H1 (cell line): ENCODE data around the gene MKRN1. TPM values are rescaled to one million over a fixed set of nuclear protein-coding genes. Genes with fewer than 3 reads are reported as not detected.

Experiments
- CTCF ChIA-PET: fragments of 300-600 bp; sonication (Branson Sonifier 250); formaldehyde crosslinking; loops from one replicate; lab custom pipeline; 2021; ENCODE audit not compliant: partially characterized antibody; lab: Charles Lee
- POLR2A ChIA-PET: fragments of 300-600 bp; sonication (Branson Sonifier 250); formaldehyde crosslinking; loops from one replicate; lab custom pipeline; 2021; ENCODE audit warnings: inconsistent platforms; ENCODE audit not compliant: partially characterized antibody; lab: Charles Lee
- DNase-seq, 2 experiments: peaks; one replicate each; pipeline versions ENCODE4 v3.0.0 to v3.0.0-alpha.2; 2010 to 2022; ENCODE audit warnings: low spot score in 2 of 2, low read depth in 1 of 2, mixed read lengths in 1 of 2
- FAIRE-seq: peaks from 2 replicates; lab custom pipeline; 2011; peaks lifted over from hg19 to GRCh38; lab: Jason Lieb, UNC
- H2AFZ ChIP-seq: 2 replicates; pipeline ENCODE4 v1.8.1; 2012; ENCODE audit warnings: low read length, inconsistent platforms
- H2AK5ac ChIP-seq: 2 replicates; pipeline ENCODE4 v1.6.1; 2013; ENCODE audit warnings: low read depth, low read length
- H2BK120ac ChIP-seq: replicated peaks from 2 replicates; pipeline ENCODE3; 2013; ENCODE audit warnings: low read depth, low read length, inconsistent platforms
- H2BK12ac ChIP-seq: 2 replicates; pipeline ENCODE4 v1.6.1; 2013; ENCODE audit warnings: low read depth, low read length
- H2BK15ac ChIP-seq: 2 replicates; pipeline ENCODE4 v1.6.1; 2013; ENCODE audit warnings: low read length
- H2BK20ac ChIP-seq: 2 replicates; pipeline ENCODE4 v1.6.1; 2013; ENCODE audit warnings: low read length
- H2BK5ac ChIP-seq: 2 replicates; pipeline ENCODE4 v1.6.1; 2013; ENCODE audit warnings: low read depth, low read length
- H3K14ac ChIP-seq: 2 replicates; pipeline ENCODE4 v1.6.1; 2013; ENCODE audit warnings: inconsistent platforms; ENCODE audit not compliant: insufficient read length
- H3K18ac ChIP-seq: 2 replicates; pipeline ENCODE4 v1.6.1; 2013; ENCODE audit warnings: low read length; ENCODE audit errors: extremely low read depth
- H3K23ac ChIP-seq: 2 replicates; pipeline ENCODE4 v1.6.1; 2013; ENCODE audit warnings: inconsistent platforms; ENCODE audit not compliant: insufficient read length
- H3K23me2 ChIP-seq: 2 replicates; pipeline ENCODE4 v1.6.1; 2013; ENCODE audit warnings: low read depth, low read length
- H3K27ac ChIP-seq: 2 replicates; pipeline ENCODE4 v1.6.1; 2011; ENCODE audit warnings: low read depth, low read length, inconsistent platforms
- H3K27me3 ChIP-seq, 4 experiments: replicated peaks in 1 of 4; 1 replicate in 1 of 4; 2 replicates in 3 of 4; pipeline versions ENCODE4 v1.6.1 to v1.8.1; 2011 to 2013; ENCODE audit warnings: low read length in 3 of 4, mild to moderate bottlenecking in 3 of 4, inconsistent platforms in 2 of 4, mixed read lengths in 2 of 4, moderate library complexity in 1 of 4; ENCODE audit not compliant: control insufficient read depth in 3 of 4, insufficient read depth in 3 of 4; ENCODE audit errors: extremely low read depth in 1 of 4
- H3K36me3 ChIP-seq, 4 experiments: 2 replicates each; pipeline versions ENCODE4 v1.6.1 to v1.8.1; 2011 to 2013; ENCODE audit warnings: mild to moderate bottlenecking in 4 of 4, low read length in 3 of 4, moderate library complexity in 2 of 4, control low read depth in 1 of 4, inconsistent platforms in 1 of 4; ENCODE audit not compliant: insufficient read depth in 4 of 4, control insufficient read depth in 2 of 4
- H3K4ac ChIP-seq: replicated peaks from 2 replicates; pipeline ENCODE3; 2013; ENCODE audit warnings: low read length, low read depth, mixed read lengths, inconsistent platforms; ENCODE audit not compliant: insufficient read length
- H3K4me1 ChIP-seq, 4 experiments: replicated peaks in 1 of 4; 1 replicate in 1 of 4; 2 replicates in 3 of 4; pipeline versions ENCODE4 v1.6.1 to v1.8.1; 2011 to 2013; ENCODE audit warnings: low read length in 3 of 4, inconsistent platforms in 2 of 4, mixed read lengths in 1 of 4; ENCODE audit not compliant: insufficient read depth in 4 of 4, control insufficient read depth in 3 of 4
- H3K4me2 ChIP-seq, 2 experiments: 2 replicates each; pipeline versions ENCODE4 v1.6.1 to v1.8.1; 2011 to 2013; ENCODE audit warnings: low read depth in 2 of 2, low read length in 2 of 2, control low read depth in 1 of 2, inconsistent platforms in 1 of 2, mild to moderate bottlenecking in 1 of 2; ENCODE audit not compliant: insufficient read depth in 1 of 2
- H3K4me3 ChIP-seq, 4 experiments: fragments of 200-600, 300-600 bp in 1 of 4; sonication (generic), shearing (Covaris generic), sonication (Bioruptor Twin) in 1 of 4; 2 replicates each; pipeline versions ENCODE4 v1.5.1 to v1.8.1; 2011 to 2016; ENCODE audit warnings: low read length in 4 of 4, low read depth in 3 of 4, control low read depth in 2 of 4, inconsistent platforms in 2 of 4, mild to moderate bottlenecking in 2 of 4, mixed read lengths in 1 of 4, moderate library complexity in 1 of 4; ENCODE audit not compliant: insufficient read depth in 2 of 4; ENCODE audit errors: extremely low read depth in 1 of 4
- H3K56ac ChIP-seq: replicated peaks from 2 replicates; pipeline ENCODE3; 2013; ENCODE audit warnings: low read depth, mild to moderate bottlenecking, mixed read lengths, low read length, inconsistent platforms; ENCODE audit not compliant: insufficient read length
- H3K79me1 ChIP-seq: 2 replicates; pipeline ENCODE4 v1.6.1; 2013; ENCODE audit warnings: low read depth, low read length, control low read depth
- H3K79me2 ChIP-seq, 2 experiments: 2 replicates each; pipeline versions ENCODE4 v1.6.1 to v1.8.1; 2012 to 2013; ENCODE audit warnings: low read length in 2 of 2, mild to moderate bottlenecking in 2 of 2, inconsistent platforms in 1 of 2; ENCODE audit not compliant: insufficient read depth in 2 of 2, control insufficient read depth in 1 of 2
- H3K9ac ChIP-seq, 4 experiments: replicated peaks in 1 of 4; 1 replicate in 1 of 4; 2 replicates in 3 of 4; pipeline versions ENCODE4 v1.6.1 to v1.8.1; 2011 to 2013; ENCODE audit warnings: low read depth in 3 of 4, low read length in 3 of 4, control low read depth in 2 of 4, mild to moderate bottlenecking in 2 of 4, moderate library complexity in 2 of 4, inconsistent platforms in 1 of 4; ENCODE audit errors: extremely low read depth in 1 of 4
- H3K9me3 ChIP-seq, 2 experiments: 2 replicates each; pipeline versions ENCODE4 v1.6.1 to v1.8.1; 2012 to 2013; ENCODE audit warnings: mild to moderate bottlenecking in 2 of 2, moderate library complexity in 2 of 2, control low read depth in 1 of 2, inconsistent platforms in 1 of 2, low read depth in 1 of 2, low read length in 1 of 2, mixed read lengths in 1 of 2; ENCODE audit not compliant: insufficient read depth in 2 of 2
- H4K20me1 ChIP-seq, 2 experiments: replicated peaks in 1 of 2; 2 replicates each; pipeline versions ENCODE3 to v1.8.1; 2011 to 2013; ENCODE audit warnings: inconsistent platforms in 2 of 2, low read length in 2 of 2, mild to moderate bottlenecking in 1 of 2; ENCODE audit not compliant: insufficient read depth in 2 of 2, control insufficient read depth in 1 of 2
- H4K5ac ChIP-seq: 2 replicates; pipeline ENCODE4 v1.6.1; 2013; ENCODE audit warnings: low read length, low read depth, mixed read lengths, inconsistent platforms; ENCODE audit not compliant: insufficient read length
- H4K8ac ChIP-seq: 2 replicates; pipeline ENCODE4 v1.8.0; 2013; ENCODE audit warnings: mild to moderate bottlenecking, moderate library complexity, low read length, inconsistent platforms; ENCODE audit not compliant: insufficient read depth; ENCODE audit errors: extremely low read depth
- H4K91ac ChIP-seq: replicated peaks from 2 replicates; pipeline ENCODE3; 2013; ENCODE audit warnings: low read length, mixed read lengths, inconsistent platforms; ENCODE audit not compliant: insufficient read length
- ATF2 ChIP-seq: IDR thresholded peaks from 2 replicates; pipeline ENCODE4 v1.6.1; 2012; ENCODE audit warnings: low read length, inconsistent platforms
- BCL11A ChIP-seq, 2 experiments: IDR thresholded peaks; one replicate each; pipeline ENCODE4 v1.6.1; 2011; ENCODE audit warnings: low read depth in 2 of 2, low read length in 2 of 2, mild to moderate bottlenecking in 2 of 2
- CEBPB ChIP-seq: IDR thresholded peaks from 2 replicates; pipeline ENCODE4 v1.6.1; 2012; ENCODE audit warnings: low read depth, low read length
- CTCF ChIP-seq, 3 experiments: IDR thresholded peaks; 1 replicate in 2 of 3; 2 replicates in 1 of 3; pipeline versions ENCODE4 v1.5.1 to v1.6.1; 2011; ENCODE audit warnings: low read length in 3 of 3, mild to moderate bottlenecking in 3 of 3, inconsistent platforms in 2 of 3, low read depth in 1 of 3, moderate library complexity in 1 of 3; ENCODE audit not compliant: insufficient read depth in 1 of 3; ENCODE audit errors: control extremely low read depth in 1 of 3
- MAX ChIP-seq: IDR thresholded peaks from 2 replicates; pipeline ENCODE4 v1.6.1; 2012; ENCODE audit warnings: inconsistent platforms
- NANOG ChIP-seq: IDR thresholded peaks from 2 replicates; pipeline ENCODE4 v1.6.1; 2011; ENCODE audit warnings: low read length, low read depth, mild to moderate bottlenecking, inconsistent platforms; ENCODE audit not compliant: insufficient read depth, poor library complexity, severe bottlenecking
- POLR2A ChIP-seq, 2 experiments: IDR thresholded peaks; 1 replicate in 1 of 2; 2 replicates in 1 of 2; pipeline ENCODE4 v1.6.1; 2011; ENCODE audit warnings: low read depth in 2 of 2, low read length in 2 of 2, mild to moderate bottlenecking in 2 of 2; ENCODE audit errors: control extremely low read depth in 1 of 2
- SP1 ChIP-seq: IDR thresholded peaks from 2 replicates; pipeline ENCODE4 v1.6.1; 2011; ENCODE audit warnings: low read depth, low read length
- SP4 ChIP-seq: IDR thresholded peaks from 2 replicates; pipeline ENCODE4 v1.6.1; 2012; ENCODE audit warnings: low read length, inconsistent platforms
- SUZ12 ChIP-seq: fragments of 200-600 bp; sonication (generic); IDR thresholded peaks from 2 replicates; pipeline ENCODE4 v1.6.1; 2012; ENCODE audit warnings: mild to moderate bottlenecking, inconsistent platforms, low read length, moderate library complexity, mixed read lengths
- WGBS, 2 experiments: shearing (Covaris generic) in 1 of 2; methylation state at CpG; one replicate each; pipeline versions ENCODE4 v1.1.6 to v1.1.7; 2013 to 2015; ENCODE audit warnings: low lambda C conversion rate in 2 of 2, mixed read lengths in 2 of 2, inconsistent platforms in 1 of 2, low coverage in 1 of 2, missing lambda C conversion rate in 1 of 2; ENCODE audit not compliant: insufficient replicate concordance in 2 of 2, insufficient coverage in 1 of 2, insufficient read length in 1 of 2; ENCODE audit errors: extremely low coverage in 1 of 2, missing lambda C conversion rate in 1 of 2; 5-methylcytosine and 5-hydroxymethylcytosine counted together
- polyA plus RNA-seq, 7 experiments: library from polyadenylated mRNA; depleted of rRNA in 3 of 7; stranded (reverse) in 5 of 7; unstranded in 2 of 7; fragments of >200 nt in 5 of 7; fragments of 200-250 nt in 2 of 7; gene quantifications; 1 replicate in 5 of 7; 2 replicates in 1 of 7; 4 replicates in 1 of 7; pipeline versions ENCODE4 v1.2.1 to v1.2.3, GENCODE V29; 2011 to 2013; ENCODE audit warnings: missing spikeins in 2 of 7, mixed read lengths in 2 of 7
- total RNA-seq: library from RNA; stranded (reverse); fragmentation: NEBNext Ultra II Directional; extraction: Animal tissue kit (Norgen Biotek cat#: 25700); gene quantifications from 2 replicates; pipeline ENCODE4 v1.2.1, GENCODE V29; 2021

The MKRN1 gene
- total and polyA plus RNA-seq, 2 of the 8 experiments (the other 6 are each of a cell fraction or from before 2014, with no cell fraction given), result 46.2 to 99.6 TPM

- no peak overlapping the region for H2AFZ ChIP-seq
- no peak overlapping the region for H4K8ac ChIP-seq
- H4K91ac ChIP-seq, result no peak overlapping the region
- H3K79me1 ChIP-seq, result no peaks in the 10 kb centered on the region
- H3K4me3 ChIP-seq, result no peak overlapping the region
- H3K56ac ChIP-seq, result no peak overlapping the region
- H3K23ac ChIP-seq, result no peak overlapping the region
- no peaks in the 10 kb centered on the region for H3K9me3 ChIP-seq
- no peak overlapping the region for H4K5ac ChIP-seq
- 0 out of 2 replicates have a peak, but pooled peaks cover under 1% of the 10 kb centered on the region for H3K23me2 ChIP-seq
- peaks cover 0 to 2% of the 10 kb centered on the region in 2 experiments for H4K20me1 ChIP-seq
- no peak overlapping the region for H3K18ac ChIP-seq
- H3K27ac ChIP-seq, result no peak overlapping the region
- H2BK20ac ChIP-seq, result no peak overlapping the region
- POLR2A ChIA-PET, result no interaction called here
- H3K79me2 ChIP-seq, result no peaks in the 10 kb centered on the region
- no peak overlapping the region for H2BK15ac ChIP-seq
- no peak for FAIRE-seq
- H3K4ac ChIP-seq, result no peak overlapping the region
- no peak overlapping the region for H3K9ac ChIP-seq
- no peaks in the 10 kb centered on the region for H3K4me1 ChIP-seq
- CTCF ChIA-PET, result interaction anchor here (1.2 kb wide), 2 partner anchors 13 to 31 kb away, joined by 3 read pairs; no protein-coding TSS in a partner anchor
- H3K4me2 ChIP-seq, result no peak overlapping the region
- no peaks in the 10 kb centered on the region for H3K27me3 ChIP-seq
- H2BK5ac ChIP-seq, result no peak overlapping the region
- peaks cover 0 to 3% (median 0%) of the 10 kb centered on the region in 4 experiments; a peak in 1 of 8 replicates for H3K36me3 ChIP-seq
- H3K14ac ChIP-seq, result no peak overlapping the region
- no peak for DNase-seq
- H2BK12ac ChIP-seq, result no peak overlapping the region
- no peak overlapping the region for H2BK120ac ChIP-seq
- no peak overlapping the region for H2AK5ac ChIP-seq
- 91% methylated on average over 3 of the region's 3 CpGs; no CpG with 5 or more reads in 1 of the 2 experiments for WGBS, 2 experiments
- no peak for TF ChIP-seq CTCF (IDR thresholded peaks at IDR 0.05; ENCODE audit: control extremely low read depth in 1 of 3, insufficient read depth in 1 of 3, low read depth in 1 of 3, low read length in 3 of 3)
- no peak for TF ChIP-seq MAX
- TF ChIP-seq NANOG, result no peak
- TF ChIP-seq POLR2A (IDR thresholded peaks at IDR 0.05; ENCODE audit: control extremely low read depth in 1 of 2, low read depth in 2 of 2, low read length in 2 of 2), result no peak
- no peak for TF ChIP-seq SP1
- no peak for TF ChIP-seq SUZ12
- no peak for TF ChIP-seq ATF2
- no peak for TF ChIP-seq BCL11A (IDR thresholded peaks at IDR 0.05; ENCODE audit: low read depth in 2 of 2, low read length in 2 of 2)
- no peak for TF ChIP-seq SP4
- TF ChIP-seq CEBPB, result no peak
These were observed 63.9 kb downstream of the MKRN1 start for GRCh38 chr7:140415361-140415760.
